ENCODE results near the gene FBXW10B.
A peak's percentile ranks its signal among the peaks of the same experiment; 100 is the strongest.

- TF ChIP-seq, protein P1, sequence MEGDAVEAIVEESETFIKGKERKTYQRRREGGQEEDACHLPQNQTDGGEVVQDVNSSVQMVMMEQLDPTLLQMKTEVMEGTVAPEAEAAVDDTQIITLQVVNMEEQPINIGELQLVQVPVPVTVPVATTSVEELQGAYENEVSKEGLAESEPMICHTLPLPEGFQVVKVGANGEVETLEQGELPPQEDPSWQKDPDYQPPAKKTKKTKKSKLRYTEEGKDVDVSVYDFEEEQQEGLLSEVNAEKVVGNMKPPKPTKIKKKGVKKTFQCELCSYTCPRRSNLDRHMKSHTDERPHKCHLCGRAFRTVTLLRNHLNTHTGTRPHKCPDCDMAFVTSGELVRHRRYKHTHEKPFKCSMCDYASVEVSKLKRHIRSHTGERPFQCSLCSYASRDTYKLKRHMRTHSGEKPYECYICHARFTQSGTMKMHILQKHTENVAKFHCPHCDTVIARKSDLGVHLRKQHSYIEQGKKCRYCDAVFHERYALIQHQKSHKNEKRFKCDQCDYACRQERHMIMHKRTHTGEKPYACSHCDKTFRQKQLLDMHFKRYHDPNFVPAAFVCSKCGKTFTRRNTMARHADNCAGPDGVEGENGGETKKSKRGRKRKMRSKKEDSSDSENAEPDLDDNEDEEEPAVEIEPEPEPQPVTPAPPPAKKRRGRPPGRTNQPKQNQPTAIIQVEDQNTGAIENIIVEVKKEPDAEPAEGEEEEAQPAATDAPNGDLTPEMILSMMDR (IDR thresholded peaks at IDR 0.05), result no peak
- TF ChIP-seq POLR2A (IDR thresholded peaks at IDR 0.05) (no peak), POLR2AphosphoS5 (IDR thresholded peaks at IDR 0.05; ENCODE audit: insufficient read depth in 1 of 2, low read depth in 1 of 2) (peak in 1 of 2 donors; percentile 96)
These were observed 30.4 kb upstream of the FBXW10B start for GRCh38 chr17:15649861-15650421.

All from vagina (tissue), 2 donors.